ENCODE results near the gene FOXR2.

GRCh38 chrX:55663584-55663983 is 40.4 kb downstream of the FOXR2 start:
- TF ChIP-seq CTCF (IDR thresholded peaks at IDR 0.05) (no peak), EZH2 (IDR thresholded peaks at IDR 0.05) (no peak)

All from neural progenitor cell (in vitro differentiated cells).